Endothelial cell (in vitro differentiated cells): ENCODE measurements around the gene PSMB9. TPM values are rescaled to one million over a fixed set of nuclear protein-coding genes. Genes with fewer than 3 reads are reported as not detected.

Experiments used
- DNase-seq: peaks from one replicate; pipeline ENCODE4 v3.0.0; 2021; ENCODE audit warnings: low spot score
- H3K27ac Mint-ChIP-seq: one replicate; pipeline ENCODE4 v1.8.0; 2021; ENCODE audit warnings: mixed read lengths, inconsistent platforms; ENCODE audit not compliant: unreplicated experiment
- H3K27me3 Mint-ChIP-seq: one replicate; pipeline ENCODE4 v1.8.0; 2021; ENCODE audit warnings: mild to moderate bottlenecking, moderate library complexity, mixed read lengths, inconsistent platforms; ENCODE audit not compliant: unreplicated experiment
- H3K36me3 Mint-ChIP-seq: one replicate; pipeline ENCODE4 v1.8.0; 2021; ENCODE audit warnings: mild to moderate bottlenecking, low read depth, mixed read lengths, inconsistent platforms; ENCODE audit not compliant: unreplicated experiment
- H3K4me1 Mint-ChIP-seq: one replicate; pipeline ENCODE4 v1.8.0; 2021; ENCODE audit warnings: mild to moderate bottlenecking, mixed read lengths, inconsistent platforms; ENCODE audit not compliant: unreplicated experiment
- H3K4me3 Mint-ChIP-seq: one replicate; pipeline ENCODE4 v1.8.0; 2021; ENCODE audit warnings: mild to moderate bottlenecking, mixed read lengths, inconsistent platforms; ENCODE audit not compliant: unreplicated experiment
- H3K9me3 Mint-ChIP-seq: one replicate; pipeline ENCODE4 v1.8.0; 2021; ENCODE audit warnings: mixed read lengths, inconsistent platforms; ENCODE audit not compliant: unreplicated experiment
- total RNA-seq: library from RNA; stranded (reverse); fragmentation: NEBNext Ultra II Directional; extraction: Animal tissue kit (Norgen Biotek cat#: 25700); gene quantifications from one replicate; pipeline ENCODE4 v1.2.1, GENCODE V29; 2021; ENCODE audit not compliant: unreplicated experiment
- TF ChIP-seq, protein P1 (sequence below): fragments of 200-600 bp; sonication (generic); IDR thresholded peaks from one replicate; pipeline ENCODE4 v1.5.0; 2021; ENCODE audit warnings: antibody characterized with exemption; ENCODE audit not compliant: unreplicated experiment

PSMB9 gene
- total RNA-seq, 1 donor from 2014 or later = not detected

DNA sequence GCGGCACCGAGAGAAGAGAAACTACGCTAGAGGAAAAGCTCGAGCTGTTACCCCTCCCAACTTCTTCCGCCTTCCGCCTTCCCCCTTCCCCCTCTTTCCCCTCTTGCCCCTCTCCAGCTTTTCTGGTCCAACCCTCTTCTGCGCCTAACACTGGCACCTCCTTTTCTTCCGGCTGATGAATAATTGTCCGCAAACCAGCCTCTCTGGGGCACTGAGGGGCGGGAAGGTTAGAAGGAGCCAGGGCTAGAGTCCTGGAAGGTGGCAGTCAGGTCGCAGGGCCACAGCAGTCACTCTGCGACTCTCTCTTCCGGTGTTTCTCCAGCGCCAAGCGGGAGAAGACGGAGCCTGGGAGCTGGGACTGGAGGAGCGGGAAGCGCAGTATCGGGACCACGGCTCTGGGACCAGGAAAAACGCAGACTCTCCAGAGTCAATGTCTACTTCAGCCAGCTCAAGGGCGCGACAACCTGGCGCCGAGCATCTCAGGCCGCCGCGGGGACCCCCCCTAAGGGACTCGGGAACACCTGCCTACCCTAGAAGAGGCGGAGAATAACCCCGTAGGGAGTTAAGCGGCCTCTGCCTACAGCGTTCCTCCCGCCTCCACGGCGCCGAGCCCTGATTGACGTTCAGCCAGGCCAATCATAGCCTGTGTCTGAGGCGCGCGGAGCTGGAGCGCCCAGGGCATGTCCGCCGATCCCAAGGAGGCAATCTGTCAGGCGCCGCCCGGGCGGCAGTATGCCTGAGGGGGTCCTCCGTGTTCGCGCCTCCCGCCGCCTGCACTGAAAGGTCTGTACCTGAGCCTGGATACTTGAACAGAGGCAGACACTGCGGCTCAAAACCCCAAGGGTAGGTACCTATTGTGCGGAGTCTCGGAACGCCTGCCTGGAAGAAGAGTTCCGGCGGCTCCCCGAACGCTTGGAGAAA, 40.4 kb downstream of the PSMB9 start:
- Mint-ChIP-seq H3K27ac (peak overlapping the region; percentile 67), H3K4me3 (peak overlapping the region; percentile 95), H3K36me3 (no peaks in the 10 kb centered on the region), H3K27me3 (peaks cover 5% of the 10 kb centered on the region), H3K9me3 (no peaks in the 10 kb centered on the region), H3K4me1 (peaks cover 20% of the 10 kb centered on the region)
- DNase-seq = peak; percentile 94
- TF ChIP-seq, protein P1, sequence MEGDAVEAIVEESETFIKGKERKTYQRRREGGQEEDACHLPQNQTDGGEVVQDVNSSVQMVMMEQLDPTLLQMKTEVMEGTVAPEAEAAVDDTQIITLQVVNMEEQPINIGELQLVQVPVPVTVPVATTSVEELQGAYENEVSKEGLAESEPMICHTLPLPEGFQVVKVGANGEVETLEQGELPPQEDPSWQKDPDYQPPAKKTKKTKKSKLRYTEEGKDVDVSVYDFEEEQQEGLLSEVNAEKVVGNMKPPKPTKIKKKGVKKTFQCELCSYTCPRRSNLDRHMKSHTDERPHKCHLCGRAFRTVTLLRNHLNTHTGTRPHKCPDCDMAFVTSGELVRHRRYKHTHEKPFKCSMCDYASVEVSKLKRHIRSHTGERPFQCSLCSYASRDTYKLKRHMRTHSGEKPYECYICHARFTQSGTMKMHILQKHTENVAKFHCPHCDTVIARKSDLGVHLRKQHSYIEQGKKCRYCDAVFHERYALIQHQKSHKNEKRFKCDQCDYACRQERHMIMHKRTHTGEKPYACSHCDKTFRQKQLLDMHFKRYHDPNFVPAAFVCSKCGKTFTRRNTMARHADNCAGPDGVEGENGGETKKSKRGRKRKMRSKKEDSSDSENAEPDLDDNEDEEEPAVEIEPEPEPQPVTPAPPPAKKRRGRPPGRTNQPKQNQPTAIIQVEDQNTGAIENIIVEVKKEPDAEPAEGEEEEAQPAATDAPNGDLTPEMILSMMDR = no peak

DNA sequence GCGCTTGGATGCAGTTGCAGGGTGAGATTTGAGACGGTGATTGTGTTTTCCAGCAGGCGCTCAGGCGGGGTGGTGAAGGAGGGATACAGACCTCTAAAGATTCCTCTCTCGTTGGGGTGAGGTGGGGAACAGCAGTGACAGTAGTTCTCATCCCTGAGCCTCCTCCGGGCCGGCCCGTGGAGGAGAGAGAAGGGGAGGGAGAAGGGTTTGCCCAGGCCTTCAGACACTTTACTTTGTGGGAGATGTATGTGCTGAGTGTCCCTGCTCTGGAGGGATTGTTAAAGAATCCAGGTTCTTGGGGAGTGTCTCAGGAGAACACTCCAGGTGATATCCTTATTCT, 41.0 kb downstream of the PSMB9 start:
- H3K9me3 Mint-ChIP-seq = no peaks in the 10 kb centered on the region
- H3K27ac Mint-ChIP-seq = no peak overlapping the region
- H3K4me3 Mint-ChIP-seq = peak overlapping the region; percentile 95
- H3K27me3 Mint-ChIP-seq = peaks cover 5% of the 10 kb centered on the region
- TF ChIP-seq, protein P1 = no peak
- no peaks in the 10 kb centered on the region for H3K36me3 Mint-ChIP-seq
- no peak for DNase-seq
- H3K4me1 Mint-ChIP-seq = peaks cover 15% of the 10 kb centered on the region

DNA sequence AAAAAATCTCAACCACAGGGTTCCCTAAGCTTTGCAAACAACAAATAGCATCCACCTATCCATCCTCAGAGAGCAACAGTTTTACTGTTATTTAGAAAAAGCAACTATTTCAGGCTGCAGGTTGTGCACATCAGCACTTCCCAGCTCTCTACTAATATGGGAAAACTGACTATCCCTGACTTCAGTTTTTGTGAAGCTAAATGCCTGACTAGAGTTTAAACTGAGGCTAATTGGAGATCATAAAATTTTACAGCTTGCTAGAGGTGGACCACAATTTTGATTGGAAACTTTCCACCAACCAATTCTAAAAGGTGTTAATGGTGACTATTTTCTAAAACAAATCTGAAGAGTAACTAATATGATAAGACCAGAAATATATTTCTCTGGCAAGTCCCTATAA, 50.0 kb downstream of the PSMB9 start:
- H3K36me3 Mint-ChIP-seq = no peaks in the 10 kb centered on the region
- TF ChIP-seq, protein P1 = no peak
- H3K4me3 Mint-ChIP-seq = no peak overlapping the region
- no peaks in the 10 kb centered on the region for H3K4me1 Mint-ChIP-seq
- H3K27ac Mint-ChIP-seq = no peak overlapping the region
- H3K27me3 Mint-ChIP-seq = no peaks in the 10 kb centered on the region
- no peaks in the 10 kb centered on the region for H3K9me3 Mint-ChIP-seq
- no peak for DNase-seq

- H3K27ac Mint-ChIP-seq = no peak overlapping the region
- DNase-seq = no peak
- no peaks in the 10 kb centered on the region for H3K9me3 Mint-ChIP-seq
- no peak overlapping the region for H3K4me3 Mint-ChIP-seq
- TF ChIP-seq, protein P1 = no peak
- H3K27me3 Mint-ChIP-seq = no peaks in the 10 kb centered on the region
- H3K4me1 Mint-ChIP-seq = no peaks in the 10 kb centered on the region
- no peaks in the 10 kb centered on the region for H3K36me3 Mint-ChIP-seq
These were observed 51.1 kb downstream of the PSMB9 start for GRCh38 chr6:32905078-32905477.

- H3K27me3 Mint-ChIP-seq = no peaks in the 10 kb centered on the region
- H3K36me3 Mint-ChIP-seq = no peaks in the 10 kb centered on the region
- no peak for DNase-seq
- no peak overlapping the region for H3K4me3 Mint-ChIP-seq
- H3K4me1 Mint-ChIP-seq = no peaks in the 10 kb centered on the region
- H3K27ac Mint-ChIP-seq = no peak overlapping the region
- TF ChIP-seq, protein P1 = no peak
- H3K9me3 Mint-ChIP-seq = no peaks in the 10 kb centered on the region
These were observed 52.5 kb downstream of the PSMB9 start for GRCh38 chr6:32906539-32906938.
